OCI-LY7 (cell line): ENCODE data around the gene STXBP6. TPM values are rescaled to one million over a fixed set of nuclear protein-coding genes. Genes with fewer than 3 reads are reported as not detected.

Experiments
- BruUV-seq: library from RNA; stranded (reverse); fragments of 400-500 nt; replicated peaks from 2 replicates; lab custom pipeline; 2021; lab: Mats Ljungman, UMichigan
- CTCF ChIA-PET: fragments of 300-600 bp; sonication (Branson Sonifier 250); formaldehyde crosslinking; loops from one replicate; lab custom pipeline; 2022; ENCODE audit warnings: antibody characterized with exemption; ENCODE audit not compliant: unreplicated experiment; lab: Charles Lee
- POLR2A ChIA-PET: fragments of 300-600 bp; sonication (Branson Sonifier 250); formaldehyde crosslinking; loops from one replicate; lab custom pipeline; 2022; ENCODE audit warnings: antibody characterized with exemption; lab: Charles Lee
- DNase-seq: peaks from one replicate; pipeline ENCODE4 v3.0.0-alpha.2; 2015; ENCODE audit warnings: low spot score
- H2AFZ ChIP-seq: fragments of 200-600 bp; sonication (generic), shearing (Covaris generic); 2 replicates; pipeline ENCODE4 v1.6.1; 2014; ENCODE audit warnings: mild to moderate bottlenecking, antibody characterized with exemption, low read length, moderate library complexity
- H3K27ac ChIP-seq: fragments of 200-600 bp; sonication (generic); 2 replicates; pipeline ENCODE4 v1.5.1; 2014; ENCODE audit warnings: mixed run types, low read depth, mild to moderate bottlenecking, moderate library complexity, low read length, inconsistent platforms; ENCODE audit not compliant: poor library complexity, severe bottlenecking
- H3K36me3 ChIP-seq: fragments of 200-600 bp; sonication (generic); 2 replicates; pipeline ENCODE4 v1.6.1; 2014; ENCODE audit warnings: mild to moderate bottlenecking, antibody characterized with exemption, low read length, moderate library complexity, mixed read lengths; ENCODE audit not compliant: insufficient read depth
- H3K4me1 ChIP-seq: fragments of 200-600 bp; sonication (generic); 2 replicates; pipeline ENCODE4 v1.5.1; 2014; ENCODE audit warnings: mild to moderate bottlenecking, low read length; ENCODE audit not compliant: insufficient read depth, poor library complexity, severe bottlenecking
- H3K4me2 ChIP-seq: fragments of 200-600 bp; sonication (generic); 2 replicates; pipeline ENCODE4 v1.6.1; 2014; ENCODE audit warnings: mild to moderate bottlenecking, low read length
- H3K4me3 ChIP-seq: fragments of 200-600 bp; sonication (generic); 2 replicates; pipeline ENCODE4 v1.5.1; 2014; ENCODE audit warnings: mild to moderate bottlenecking, low read depth, low read length; ENCODE audit not compliant: poor library complexity, severe bottlenecking
- H3K79me2 ChIP-seq: fragments of 200-600 bp; sonication (generic); 2 replicates; pipeline ENCODE4 v1.6.1; 2016; ENCODE audit warnings: low read depth, mild to moderate bottlenecking, low read length, moderate library complexity, mixed read lengths; ENCODE audit not compliant: insufficient read depth
- H3K9me2 ChIP-seq: fragments of 200-600 bp; sonication (generic); 2 replicates; pipeline ENCODE4 v1.6.1; 2016; ENCODE audit warnings: mild to moderate bottlenecking, low read length, mixed read lengths; ENCODE audit not compliant: insufficient read depth
- H3K9me3 ChIP-seq: fragments of 200-600 bp; sonication (generic); 2 replicates; pipeline ENCODE4 v1.6.1; 2014; ENCODE audit warnings: mild to moderate bottlenecking, mixed run types, low read length, mixed read lengths
- H4K20me1 ChIP-seq: fragments of 200-600 bp; sonication (generic); 2 replicates; pipeline ENCODE4 v1.6.1; 2014; ENCODE audit warnings: mild to moderate bottlenecking, antibody characterized with exemption, low read length, moderate library complexity, mixed read lengths; ENCODE audit not compliant: insufficient read depth
- CTCF ChIP-seq: fragments of 200-600 bp; sonication (generic); conservative IDR thresholded peaks from 2 replicates; pipeline ENCODE4 v1.5.1; 2014; ENCODE audit warnings: mild to moderate bottlenecking, antibody characterized with exemption, low read length, moderate library complexity, mixed read lengths
- EZH2phosphoT487 ChIP-seq: fragments of 200-600 bp; sonication (generic); IDR thresholded peaks from 2 replicates; pipeline ENCODE4 v1.6.1; 2018; ENCODE audit warnings: low read depth, borderline replicate concordance, mild to moderate bottlenecking, mixed run types, antibody characterized with exemption, low read length, moderate library complexity, mixed read lengths
- intact Hi-C: fragments of 100-400 bp; cut with micrococcal nuclease; formaldehyde crosslinking; loops from one replicate; pipeline ENCODE4 v1.10.0; 2022; ENCODE audit not compliant: unreplicated experiment
- total RNA-seq, 2 experiments: library from RNA; depleted of rRNA in 1 of 2; stranded (reverse); fragments of >200 nt in 1 of 2; shearing (Covaris generic) in 1 of 2; gene quantifications; 2 replicates each; pipeline ENCODE4 v1.2.3, GENCODE V29; 2014 to 2022

Gene STXBP6
- total RNA-seq, 2 experiments from 2014 or later: 0.48 TPM; not detected in 1

GRCh38 chr14:24814346-24814745 lies 235.6 kb downstream of the STXBP6 start:
- H4K20me1 ChIP-seq: no peaks in the 10 kb centered on the region

GRCh38 chr14:24813819-24814259 lies 236.1 kb downstream of the STXBP6 start:
- BruUV-seq: no TSS peak
- intact Hi-C loops: no loop called here
- Histone ChIP-seq H3K4me3 (no peak overlapping the region), H3K9me2 (no peaks in the 10 kb centered on the region), H3K36me3 (no peaks in the 10 kb centered on the region), H3K79me2 (no peaks in the 10 kb centered on the region), H3K9me3 (no peaks in the 10 kb centered on the region), H4K20me1 (no peaks in the 10 kb centered on the region), H3K4me1 (no peaks in the 10 kb centered on the region), H3K27ac (no peak overlapping the region), H3K4me2 (no peak overlapping the region), H2AFZ (no peak overlapping the region)
- ChIA-PET POLR2A (no interaction called here), CTCF (no interaction called here)
- no peak for TF ChIP-seq EZH2phosphoT487
- no peak for TF ChIP-seq CTCF
- no peak for DNase-seq

More at GRCh38 chr14:24814346-24814745, 235.6 kb downstream of the STXBP6 start:
- DNase-seq: no peak
- BruUV-seq: no TSS peak
- intact Hi-C loops: no loop called here
- CTCF ChIA-PET: no interaction called here
- H3K79me2 ChIP-seq: no peaks in the 10 kb centered on the region
- H3K4me2 ChIP-seq: no peak overlapping the region
- POLR2A ChIA-PET: no interaction called here
- no peak overlapping the region for H3K4me3 ChIP-seq
- no peaks in the 10 kb centered on the region for H3K9me2 ChIP-seq
- no peak overlapping the region for H2AFZ ChIP-seq
- no peak overlapping the region for H3K27ac ChIP-seq
- H3K4me1 ChIP-seq: no peaks in the 10 kb centered on the region
- TF ChIP-seq CTCF (no peak), EZH2phosphoT487 (no peak)
- no peaks in the 10 kb centered on the region for H3K36me3 ChIP-seq
- no peaks in the 10 kb centered on the region for H3K9me3 ChIP-seq

GRCh38 chr14:24813089-24813815 lies 236.7 kb downstream of the STXBP6 start:
- Histone ChIP-seq H3K4me1 (no peaks in the 10 kb centered on the region), H3K4me3 (no peak overlapping the region), H3K79me2 (no peaks in the 10 kb centered on the region), H2AFZ (no peak overlapping the region), H4K20me1 (no peaks in the 10 kb centered on the region), H3K9me2 (no peaks in the 10 kb centered on the region), H3K4me2 (no peak overlapping the region), H3K9me3 (no peaks in the 10 kb centered on the region), H3K36me3 (no peaks in the 10 kb centered on the region), H3K27ac (no peak overlapping the region)
- no peak for DNase-seq
- intact Hi-C loops: no loop called here
- no TSS peak for BruUV-seq
- TF ChIP-seq EZH2phosphoT487: no peak
- TF ChIP-seq CTCF: no peak
- CTCF ChIA-PET: no interaction called here
- POLR2A ChIA-PET: no interaction called here
